Breast epithelium (tissue), 4 donors: ENCODE measurements around the gene PREP. TPM values are rescaled to one million over a fixed set of nuclear protein-coding genes. Genes with fewer than 3 reads are reported as not detected.

Experiments
- DNase-seq, 2 donors: peaks; one replicate each; pipeline ENCODE4 v3.0.0-alpha.2; 2019; ENCODE audit warnings: low spot score in 2 of 2
- H3K27ac ChIP-seq, 2 donors: fragments of 200-600 bp; sonication (generic) in 1 of 2; one replicate each; pipeline ENCODE4 v1.5.1; 2016 to 2019; ENCODE audit warnings: mild to moderate bottlenecking in 1 of 2
- H3K27me3 ChIP-seq, 2 donors: fragments of 200-600 bp; sonication (generic) in 1 of 2; one replicate each; pipeline versions ENCODE4 v1.5.1 to v1.6.0; 2017 to 2019; ENCODE audit warnings: control low read depth in 1 of 2, mild to moderate bottlenecking in 1 of 2
- H3K36me3 ChIP-seq: fragments of 200-600 bp; one replicate; pipeline ENCODE4 v1.5.1; 2019
- H3K4me1 ChIP-seq, 2 donors: fragments of 200-600 bp; sonication (generic); one replicate each; pipeline ENCODE4 v1.5.1; 2016 to 2019; ENCODE audit warnings: control low read depth in 1 of 2
- H3K4me3 ChIP-seq, 3 donors: fragments of 200-600 bp; sonication (generic); 1 replicate in 2 of 3; 2 replicates in 1 of 3; pipeline ENCODE4 v1.5.1; 2016 to 2019; ENCODE audit warnings: mild to moderate bottlenecking in 3 of 3, moderate library complexity in 2 of 3
- H3K9me3 ChIP-seq, 2 donors: fragments of 200-600 bp; sonication (generic) in 1 of 2; one replicate each; pipeline ENCODE4 v1.5.1; 2016 to 2019; ENCODE audit warnings: control low read depth in 1 of 2
- POLR2A ChIP-seq: fragments of 450-650 bp; IDR thresholded peaks from one replicate; pipeline ENCODE4 v1.6.1; 2016; ENCODE audit warnings: antibody characterized with exemption, mild to moderate bottlenecking, moderate library complexity
- POLR2AphosphoS5 ChIP-seq, 3 donors: sonication (generic); formaldehyde crosslinking; IDR thresholded peaks; one replicate each; pipeline ENCODE4 v1.6.1; 2017; ENCODE audit warnings: antibody characterized with exemption in 3 of 3
- intact Hi-C: fragments of 100-400 bp; cut with DNase I; formaldehyde crosslinking; loops from one replicate; pipeline ENCODE4 v1.15.1; 2023; ENCODE audit warnings: low total_unique reads
- total RNA-seq, 3 donors: library from RNA; depleted of rRNA; stranded (reverse); fragments of >200 nt; gene quantifications; one replicate each; pipeline ENCODE4 v1.1.0, GENCODE V29; 2016
- TF ChIP-seq, protein P1 (sequence below), 3 donors: fragments of 450-650 bp; IDR thresholded peaks; one replicate each; pipeline ENCODE4 v1.5.1; 2016 to 2017; ENCODE audit warnings: antibody characterized with exemption in 3 of 3, mild to moderate bottlenecking in 3 of 3, moderate library complexity in 3 of 3

Gene PREP
- total RNA-seq, 3 donors from 2014 or later, result 18.4 to 22.3 (median 19.6) TPM

DNA sequence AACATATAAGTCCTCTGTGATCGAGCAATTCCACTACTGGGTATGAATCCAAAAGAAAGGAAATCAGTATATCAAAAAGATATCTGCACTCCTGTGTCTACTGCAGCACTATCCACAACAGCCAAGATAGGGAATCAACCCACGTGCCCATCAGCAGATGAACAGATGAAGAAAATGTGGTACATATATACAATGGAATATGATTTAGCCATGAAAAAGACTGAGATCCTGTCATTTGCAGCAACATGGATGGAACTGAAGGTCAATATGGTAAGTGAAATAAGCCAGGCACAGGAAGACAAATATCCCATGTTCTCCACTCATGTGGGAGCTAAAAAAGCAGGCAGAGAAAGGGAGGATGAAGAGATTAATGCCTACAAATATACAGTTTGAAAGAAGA is 127.3 kb downstream of the PREP start:
- H3K4me1 ChIP-seq, result no peaks in the 10 kb centered on the region
- intact Hi-C loops, result no loop called here
- TF ChIP-seq POLR2AphosphoS5 (IDR thresholded peaks at IDR 0.05) (no peak), POLR2A (no peak)
- TF ChIP-seq, protein P1, sequence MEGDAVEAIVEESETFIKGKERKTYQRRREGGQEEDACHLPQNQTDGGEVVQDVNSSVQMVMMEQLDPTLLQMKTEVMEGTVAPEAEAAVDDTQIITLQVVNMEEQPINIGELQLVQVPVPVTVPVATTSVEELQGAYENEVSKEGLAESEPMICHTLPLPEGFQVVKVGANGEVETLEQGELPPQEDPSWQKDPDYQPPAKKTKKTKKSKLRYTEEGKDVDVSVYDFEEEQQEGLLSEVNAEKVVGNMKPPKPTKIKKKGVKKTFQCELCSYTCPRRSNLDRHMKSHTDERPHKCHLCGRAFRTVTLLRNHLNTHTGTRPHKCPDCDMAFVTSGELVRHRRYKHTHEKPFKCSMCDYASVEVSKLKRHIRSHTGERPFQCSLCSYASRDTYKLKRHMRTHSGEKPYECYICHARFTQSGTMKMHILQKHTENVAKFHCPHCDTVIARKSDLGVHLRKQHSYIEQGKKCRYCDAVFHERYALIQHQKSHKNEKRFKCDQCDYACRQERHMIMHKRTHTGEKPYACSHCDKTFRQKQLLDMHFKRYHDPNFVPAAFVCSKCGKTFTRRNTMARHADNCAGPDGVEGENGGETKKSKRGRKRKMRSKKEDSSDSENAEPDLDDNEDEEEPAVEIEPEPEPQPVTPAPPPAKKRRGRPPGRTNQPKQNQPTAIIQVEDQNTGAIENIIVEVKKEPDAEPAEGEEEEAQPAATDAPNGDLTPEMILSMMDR (IDR thresholded peaks at IDR 0.05), result no peak
- DNase-seq, result no peak
- no peaks in the 10 kb centered on the region for H3K9me3 ChIP-seq
- H3K27ac ChIP-seq, result no peak overlapping the region
- H3K36me3 ChIP-seq, result no peaks in the 10 kb centered on the region
- H3K4me3 ChIP-seq, result no peak overlapping the region
- no peaks in the 10 kb centered on the region for H3K27me3 ChIP-seq

DNA sequence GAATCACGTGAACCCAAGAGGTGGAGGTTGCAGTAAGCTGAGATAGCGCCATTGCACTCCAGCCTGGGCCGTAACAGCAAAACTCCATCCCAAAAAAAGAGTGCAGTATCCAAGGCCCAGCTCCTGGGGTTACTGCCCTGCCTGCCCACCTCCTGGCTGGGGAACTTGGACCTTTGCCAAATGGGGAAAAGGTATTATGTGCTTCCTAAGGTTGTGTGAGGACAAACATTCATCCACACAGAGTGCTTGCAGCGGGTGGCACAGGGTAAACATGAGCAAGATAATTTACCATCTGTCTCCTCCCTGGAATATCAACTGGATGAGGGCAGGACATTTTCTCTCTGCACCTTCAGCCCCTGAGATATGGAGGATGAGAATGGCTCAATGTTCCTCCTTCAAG is 128.2 kb downstream of the PREP start:
- TF ChIP-seq POLR2AphosphoS5 (IDR thresholded peaks at IDR 0.05) (no peak), POLR2A (no peak)
- TF ChIP-seq, protein P1 (IDR thresholded peaks at IDR 0.05), result no peak
- intact Hi-C loops, result no loop called here
- no peaks in the 10 kb centered on the region for H3K36me3 ChIP-seq
- no peaks in the 10 kb centered on the region for H3K9me3 ChIP-seq
- no peak overlapping the region for H3K27ac ChIP-seq
- no peaks in the 10 kb centered on the region for H3K4me1 ChIP-seq
- no peaks in the 10 kb centered on the region for H3K27me3 ChIP-seq
- no peak overlapping the region for H3K4me3 ChIP-seq
- no peak for DNase-seq

DNA sequence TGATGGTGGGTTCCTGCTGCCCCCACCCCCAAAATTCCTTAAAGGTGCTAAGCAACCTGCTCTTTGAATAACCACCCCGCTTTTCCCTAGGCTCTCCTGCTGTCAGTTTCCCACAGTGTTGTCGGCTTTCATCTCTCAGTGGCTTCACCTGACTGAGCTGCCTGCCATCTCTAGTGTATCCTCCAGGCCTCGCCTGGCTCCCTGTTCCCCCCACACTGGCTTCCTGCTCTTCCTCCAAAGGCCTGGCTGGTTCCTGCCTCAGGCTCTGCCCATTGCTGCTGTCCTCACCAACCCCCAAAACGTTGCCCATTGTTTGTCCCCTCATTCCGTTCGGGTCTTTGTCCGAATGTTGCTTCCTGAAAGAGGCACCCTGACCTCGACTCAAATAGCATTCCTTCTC is 129.3 kb downstream of the PREP start:
- Histone ChIP-seq H3K27ac (no peak overlapping the region), H3K4me3 (no peak overlapping the region), H3K27me3 (no peaks in the 10 kb centered on the region), H3K4me1 (no peaks in the 10 kb centered on the region), H3K36me3 (no peaks in the 10 kb centered on the region), H3K9me3 (no peaks in the 10 kb centered on the region)
- no peak for DNase-seq
- TF ChIP-seq POLR2A (no peak), POLR2AphosphoS5 (IDR thresholded peaks at IDR 0.05) (no peak)
- TF ChIP-seq, protein P1 (IDR thresholded peaks at IDR 0.05), result no peak
- intact Hi-C loops, result no loop called here

DNA sequence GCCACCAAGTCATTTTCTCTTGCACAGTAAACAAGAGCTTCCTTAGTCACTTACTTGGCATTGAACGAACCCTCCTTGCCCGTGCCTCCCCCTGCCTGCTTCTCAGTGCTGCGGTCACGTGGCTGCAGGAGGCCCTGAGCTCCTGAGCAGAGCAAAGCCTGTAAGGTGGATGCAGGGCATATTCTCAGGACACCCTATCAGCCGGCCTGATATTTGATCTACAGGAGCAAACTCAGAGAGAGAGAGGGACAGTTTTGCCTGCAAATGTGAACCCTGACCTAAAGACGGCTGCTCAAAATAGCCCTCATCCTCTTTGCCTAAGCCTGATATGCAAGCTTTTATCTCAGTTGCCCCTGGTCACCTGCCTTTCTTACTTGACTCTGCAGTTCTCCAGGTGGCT is 130.1 kb downstream of the PREP start:
- TF ChIP-seq POLR2AphosphoS5 (IDR thresholded peaks at IDR 0.05), result no peak
- TF ChIP-seq, protein P1 (IDR thresholded peaks at IDR 0.05), result no peak

DNA sequence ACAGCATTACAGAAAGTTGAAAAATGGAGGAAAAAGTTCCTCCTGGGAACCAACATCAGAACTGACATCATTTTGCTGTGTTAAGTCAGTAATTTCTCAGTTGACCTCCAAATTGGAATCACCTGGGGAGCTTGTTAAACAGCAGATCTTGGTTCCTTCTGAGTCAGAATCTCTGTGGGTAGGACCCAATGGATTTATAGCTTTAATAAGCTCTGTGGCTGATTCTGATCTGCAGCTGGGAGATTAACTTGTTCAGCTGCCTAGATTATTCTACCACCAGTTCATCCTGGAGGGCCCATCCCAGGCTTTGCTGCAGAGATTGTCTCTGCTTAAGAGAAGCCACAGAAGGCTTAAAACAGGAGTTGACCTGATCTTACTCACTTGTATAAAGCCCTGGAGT is 132.4 kb downstream of the PREP start:
- TF ChIP-seq, protein P1 (IDR thresholded peaks at IDR 0.05), result no peak
- no peak for TF ChIP-seq POLR2AphosphoS5 (IDR thresholded peaks at IDR 0.05)
- TF ChIP-seq POLR2A, result no peak
- H3K27ac ChIP-seq, result no peak overlapping the region
- intact Hi-C loops, result no loop called here

More for the DNA sequence above, 130.1 kb downstream of the PREP start:
- Histone ChIP-seq H3K27ac (no peak overlapping the region), H3K27me3 (no peaks in the 10 kb centered on the region), H3K9me3 (no peaks in the 10 kb centered on the region), H3K36me3 (no peaks in the 10 kb centered on the region), H3K4me3 (no peak overlapping the region), H3K4me1 (no peaks in the 10 kb centered on the region)
- intact Hi-C loops, result no loop called here
- no peak for DNase-seq

More for the DNA sequence above, 132.4 kb downstream of the PREP start:
- no peak for DNase-seq
- Histone ChIP-seq H3K27me3 (no peaks in the 10 kb centered on the region), H3K4me1 (no peaks in the 10 kb centered on the region), H3K36me3 (no peaks in the 10 kb centered on the region), H3K9me3 (no peaks in the 10 kb centered on the region), H3K4me3 (no peak overlapping the region)
